ENCODE measurements around the gene LANCL2.

LANCL2 gene

GRCh38 chr7:55472928-55473725 lies 108.0 kb downstream of the LANCL2 start:
- no peaks in the 10 kb centered on the region for H3K27me3 ChIP-seq (ENCODE audit: low read length)
- H3K4me3 ChIP-seq (ENCODE audit: insufficient read depth, low read length, poor library complexity, severe bottlenecking) = no peak overlapping the region
- no peak overlapping the region for H3K4me2 ChIP-seq (ENCODE audit: low read depth, low read length, poor library complexity, severe bottlenecking)
- no peak overlapping the region for H3K27ac ChIP-seq (ENCODE audit: low read depth, low read length)
- no peak overlapping the region for H2AFZ ChIP-seq (ENCODE audit: low read depth, low read length, severe bottlenecking)
- no peaks in the 10 kb centered on the region for H3K9me3 ChIP-seq (ENCODE audit: insufficient read depth, low read length)
- H3K9ac ChIP-seq (ENCODE audit: low read length) = no peak overlapping the region
- TF ChIP-seq EZH2phosphoT487 (conservative IDR thresholded peaks at IDR 0.05; ENCODE audit: low read length) = no peak
- TF ChIP-seq CTCF (IDR thresholded peaks at IDR 0.05; ENCODE audit: insufficient read depth, low read length, poor library complexity, severe bottlenecking) = no peak
- no peaks in the 10 kb centered on the region for H3K79me2 ChIP-seq (ENCODE audit: insufficient read depth, low read length)
- H4K20me1 ChIP-seq (ENCODE audit: low read depth, low read length) = no peaks in the 10 kb centered on the region
- no peaks in the 10 kb centered on the region for H3K36me3 ChIP-seq (ENCODE audit: low read length)
- no peaks in the 10 kb centered on the region for H3K9me2 ChIP-seq (replicated peaks; ENCODE audit: insufficient read depth, low read length)
- peaks cover 7% of the 10 kb centered on the region; the same call in 1 of the 2 replicates for H3F3A ChIP-seq (ENCODE audit: insufficient read depth)

- Histone ChIP-seq H3K9ac (ENCODE audit: low read length) (no peak overlapping the region), H4K20me1 (ENCODE audit: low read depth, low read length) (no peaks in the 10 kb centered on the region), H3K9me2 (replicated peaks; ENCODE audit: insufficient read depth, low read length) (no peaks in the 10 kb centered on the region), H3K4me2 (ENCODE audit: low read depth, low read length, poor library complexity, severe bottlenecking) (no peak overlapping the region), H3K27me3 (ENCODE audit: low read length) (no peaks in the 10 kb centered on the region), H3K9me3 (ENCODE audit: insufficient read depth, low read length) (no peaks in the 10 kb centered on the region), H3K27ac (ENCODE audit: low read depth, low read length) (no peak overlapping the region), H3K36me3 (ENCODE audit: low read length) (no peaks in the 10 kb centered on the region), H2AFZ (ENCODE audit: low read depth, low read length, severe bottlenecking) (no peak overlapping the region), H3K79me2 (ENCODE audit: insufficient read depth, low read length) (no peaks in the 10 kb centered on the region), H3K4me3 (ENCODE audit: insufficient read depth, low read length, poor library complexity, severe bottlenecking) (no peak overlapping the region), H3F3A (ENCODE audit: insufficient read depth) (peaks cover 7% of the 10 kb centered on the region; the same call in 1 of the 2 replicates)
- TF ChIP-seq CTCF (IDR thresholded peaks at IDR 0.05; ENCODE audit: insufficient read depth, low read length, poor library complexity, severe bottlenecking) (no peak), EZH2phosphoT487 (conservative IDR thresholded peaks at IDR 0.05; ENCODE audit: low read length) (no peak)
Observed at GRCh38 chr7:55473932-55474331, 108.8 kb downstream of the LANCL2 start.

GRCh38 chr7:55474944-55475854 lies 110.1 kb downstream of the LANCL2 start:
- Histone ChIP-seq H3K9ac (ENCODE audit: low read length) (no peak overlapping the region), H4K20me1 (ENCODE audit: low read depth, low read length) (no peaks in the 10 kb centered on the region), H3K27ac (ENCODE audit: low read depth, low read length) (no peak overlapping the region), H3K4me2 (ENCODE audit: low read depth, low read length, poor library complexity, severe bottlenecking) (no peak overlapping the region), H3K79me2 (ENCODE audit: insufficient read depth, low read length) (no peaks in the 10 kb centered on the region), H3K9me2 (replicated peaks; ENCODE audit: insufficient read depth, low read length) (no peaks in the 10 kb centered on the region), H3K27me3 (ENCODE audit: low read length) (no peaks in the 10 kb centered on the region), H3F3A (ENCODE audit: insufficient read depth) (peaks cover under 1% of the 10 kb centered on the region; the same call in 1 of the 2 replicates), H2AFZ (ENCODE audit: low read depth, low read length, severe bottlenecking) (no peak overlapping the region), H3K36me3 (ENCODE audit: low read length) (no peaks in the 10 kb centered on the region), H3K4me3 (ENCODE audit: insufficient read depth, low read length, poor library complexity, severe bottlenecking) (no peak overlapping the region), H3K9me3 (ENCODE audit: insufficient read depth, low read length) (no peaks in the 10 kb centered on the region)
- TF ChIP-seq EZH2phosphoT487 (conservative IDR thresholded peaks at IDR 0.05; ENCODE audit: low read length) (no peak), CTCF (IDR thresholded peaks at IDR 0.05; ENCODE audit: insufficient read depth, low read length, poor library complexity, severe bottlenecking) (no peak)

All from SU-DHL-6 (cell line).